ENCODE results near the gene DLK1.

The DLK1 gene

GRCh38 chr14:100764471-100765115 lies 37.9 kb downstream of the DLK1 start:
- no peak overlapping the region for H3K4me3 ChIP-seq (ENCODE audit: low read length)
- no peak for TF ChIP-seq CTCF (conservative IDR thresholded peaks at IDR 0.05; ENCODE audit: low read length)
- DNase-seq (ENCODE audit: low read depth), result no peak

- H3K4me3 ChIP-seq (ENCODE audit: low read length), result no peak overlapping the region
- no peak for DNase-seq (ENCODE audit: low read depth)
- no peak for TF ChIP-seq CTCF (conservative IDR thresholded peaks at IDR 0.05; ENCODE audit: low read length)
These were observed 38.6 kb downstream of the DLK1 start for GRCh38 chr14:100765296-100765695.

- no peak for DNase-seq (ENCODE audit: low read depth)
- TF ChIP-seq CTCF (conservative IDR thresholded peaks at IDR 0.05; ENCODE audit: low read length), result no peak
- no peak overlapping the region for H3K4me3 ChIP-seq (ENCODE audit: low read length)
These were observed 39.3 kb downstream of the DLK1 start for GRCh38 chr14:100765991-100766390.

- no peak for DNase-seq (ENCODE audit: low read depth)
- TF ChIP-seq CTCF (conservative IDR thresholded peaks at IDR 0.05; ENCODE audit: low read length), result no peak
- H3K4me3 ChIP-seq (ENCODE audit: low read length), result no peak overlapping the region
These were observed 40.5 kb downstream of the DLK1 start for GRCh38 chr14:100767003-100767787.

GRCh38 chr14:100767788-100768536 lies 41.3 kb downstream of the DLK1 start:
- no peak overlapping the region for H3K4me3 ChIP-seq (ENCODE audit: low read length)
- DNase-seq (ENCODE audit: low read depth), result no peak

More at GRCh38 chr14:100767788-100768536, 41.3 kb downstream of the DLK1 start:
- TF ChIP-seq CTCF (conservative IDR thresholded peaks at IDR 0.05; ENCODE audit: low read length), result no peak

Data from AG10803 (cell line).